H1 (cell line): ENCODE measurements around the gene DAPK3. TPM values are rescaled to one million over a fixed set of nuclear protein-coding genes. Genes with fewer than 3 reads are reported as not detected.
"Not testable (repeated sequence)": the region's sequence is repeated elsewhere in the genome, so short reads cannot be mapped to it uniquely, and the experiment has no call there.

Experiments
- CTCF ChIA-PET: fragments of 300-600 bp; sonication (Branson Sonifier 250); formaldehyde crosslinking; loops from one replicate; lab custom pipeline; 2021; ENCODE audit not compliant: partially characterized antibody; lab: Charles Lee
- POLR2A ChIA-PET: fragments of 300-600 bp; sonication (Branson Sonifier 250); formaldehyde crosslinking; loops from one replicate; lab custom pipeline; 2021; ENCODE audit warnings: inconsistent platforms; ENCODE audit not compliant: partially characterized antibody; lab: Charles Lee
- DNase-seq, 2 experiments: peaks; one replicate each; pipeline versions ENCODE4 v3.0.0 to v3.0.0-alpha.2; 2010 to 2022; ENCODE audit warnings: low spot score in 2 of 2, low read depth in 1 of 2, mixed read lengths in 1 of 2
- FAIRE-seq: peaks from 2 replicates; lab custom pipeline; 2011; peaks lifted over from hg19 to GRCh38; lab: Jason Lieb, UNC
- H2AFZ ChIP-seq: 2 replicates; pipeline ENCODE4 v1.8.1; 2012; ENCODE audit warnings: low read length, inconsistent platforms
- H2AK5ac ChIP-seq: 2 replicates; pipeline ENCODE4 v1.6.1; 2013; ENCODE audit warnings: low read depth, low read length
- H2BK120ac ChIP-seq: replicated peaks from 2 replicates; pipeline ENCODE3; 2013; ENCODE audit warnings: low read depth, low read length, inconsistent platforms
- H2BK12ac ChIP-seq: 2 replicates; pipeline ENCODE4 v1.6.1; 2013; ENCODE audit warnings: low read depth, low read length
- H2BK15ac ChIP-seq: 2 replicates; pipeline ENCODE4 v1.6.1; 2013; ENCODE audit warnings: low read length
- H2BK20ac ChIP-seq: 2 replicates; pipeline ENCODE4 v1.6.1; 2013; ENCODE audit warnings: low read length
- H2BK5ac ChIP-seq: 2 replicates; pipeline ENCODE4 v1.6.1; 2013; ENCODE audit warnings: low read depth, low read length
- H3K14ac ChIP-seq: 2 replicates; pipeline ENCODE4 v1.6.1; 2013; ENCODE audit warnings: inconsistent platforms; ENCODE audit not compliant: insufficient read length
- H3K18ac ChIP-seq: 2 replicates; pipeline ENCODE4 v1.6.1; 2013; ENCODE audit warnings: low read length; ENCODE audit errors: extremely low read depth
- H3K23ac ChIP-seq: 2 replicates; pipeline ENCODE4 v1.6.1; 2013; ENCODE audit warnings: inconsistent platforms; ENCODE audit not compliant: insufficient read length
- H3K23me2 ChIP-seq: 2 replicates; pipeline ENCODE4 v1.6.1; 2013; ENCODE audit warnings: low read depth, low read length
- H3K27ac ChIP-seq: 2 replicates; pipeline ENCODE4 v1.6.1; 2011; ENCODE audit warnings: low read depth, low read length, inconsistent platforms
- H3K27me3 ChIP-seq, 4 experiments: replicated peaks in 1 of 4; 1 replicate in 1 of 4; 2 replicates in 3 of 4; pipeline versions ENCODE4 v1.6.1 to v1.8.1; 2011 to 2013; ENCODE audit warnings: low read length in 3 of 4, mild to moderate bottlenecking in 3 of 4, inconsistent platforms in 2 of 4, mixed read lengths in 2 of 4, moderate library complexity in 1 of 4; ENCODE audit not compliant: control insufficient read depth in 3 of 4, insufficient read depth in 3 of 4; ENCODE audit errors: extremely low read depth in 1 of 4
- H3K36me3 ChIP-seq, 4 experiments: 2 replicates each; pipeline versions ENCODE4 v1.6.1 to v1.8.1; 2011 to 2013; ENCODE audit warnings: mild to moderate bottlenecking in 4 of 4, low read length in 3 of 4, moderate library complexity in 2 of 4, control low read depth in 1 of 4, inconsistent platforms in 1 of 4; ENCODE audit not compliant: insufficient read depth in 4 of 4, control insufficient read depth in 2 of 4
- H3K4ac ChIP-seq: replicated peaks from 2 replicates; pipeline ENCODE3; 2013; ENCODE audit warnings: low read length, low read depth, mixed read lengths, inconsistent platforms; ENCODE audit not compliant: insufficient read length
- H3K4me1 ChIP-seq, 4 experiments: replicated peaks in 1 of 4; 1 replicate in 1 of 4; 2 replicates in 3 of 4; pipeline versions ENCODE4 v1.6.1 to v1.8.1; 2011 to 2013; ENCODE audit warnings: low read length in 3 of 4, inconsistent platforms in 2 of 4, mixed read lengths in 1 of 4; ENCODE audit not compliant: insufficient read depth in 4 of 4, control insufficient read depth in 3 of 4
- H3K4me2 ChIP-seq, 2 experiments: 2 replicates each; pipeline versions ENCODE4 v1.6.1 to v1.8.1; 2011 to 2013; ENCODE audit warnings: low read depth in 2 of 2, low read length in 2 of 2, control low read depth in 1 of 2, inconsistent platforms in 1 of 2, mild to moderate bottlenecking in 1 of 2; ENCODE audit not compliant: insufficient read depth in 1 of 2
- H3K4me3 ChIP-seq, 4 experiments: fragments of 200-600, 300-600 bp in 1 of 4; sonication (generic), shearing (Covaris generic), sonication (Bioruptor Twin) in 1 of 4; 2 replicates each; pipeline versions ENCODE4 v1.5.1 to v1.8.1; 2011 to 2016; ENCODE audit warnings: low read length in 4 of 4, low read depth in 3 of 4, control low read depth in 2 of 4, inconsistent platforms in 2 of 4, mild to moderate bottlenecking in 2 of 4, mixed read lengths in 1 of 4, moderate library complexity in 1 of 4; ENCODE audit not compliant: insufficient read depth in 2 of 4; ENCODE audit errors: extremely low read depth in 1 of 4
- H3K56ac ChIP-seq: replicated peaks from 2 replicates; pipeline ENCODE3; 2013; ENCODE audit warnings: low read depth, mild to moderate bottlenecking, mixed read lengths, low read length, inconsistent platforms; ENCODE audit not compliant: insufficient read length
- H3K79me1 ChIP-seq: 2 replicates; pipeline ENCODE4 v1.6.1; 2013; ENCODE audit warnings: low read depth, low read length, control low read depth
- H3K79me2 ChIP-seq, 2 experiments: 2 replicates each; pipeline versions ENCODE4 v1.6.1 to v1.8.1; 2012 to 2013; ENCODE audit warnings: low read length in 2 of 2, mild to moderate bottlenecking in 2 of 2, inconsistent platforms in 1 of 2; ENCODE audit not compliant: insufficient read depth in 2 of 2, control insufficient read depth in 1 of 2
- H3K9ac ChIP-seq, 4 experiments: replicated peaks in 1 of 4; 1 replicate in 1 of 4; 2 replicates in 3 of 4; pipeline versions ENCODE4 v1.6.1 to v1.8.1; 2011 to 2013; ENCODE audit warnings: low read depth in 3 of 4, low read length in 3 of 4, control low read depth in 2 of 4, mild to moderate bottlenecking in 2 of 4, moderate library complexity in 2 of 4, inconsistent platforms in 1 of 4; ENCODE audit errors: extremely low read depth in 1 of 4
- H3K9me3 ChIP-seq, 2 experiments: 2 replicates each; pipeline versions ENCODE4 v1.6.1 to v1.8.1; 2012 to 2013; ENCODE audit warnings: mild to moderate bottlenecking in 2 of 2, moderate library complexity in 2 of 2, control low read depth in 1 of 2, inconsistent platforms in 1 of 2, low read depth in 1 of 2, low read length in 1 of 2, mixed read lengths in 1 of 2; ENCODE audit not compliant: insufficient read depth in 2 of 2
- H4K20me1 ChIP-seq, 2 experiments: replicated peaks in 1 of 2; 2 replicates each; pipeline versions ENCODE3 to v1.8.1; 2011 to 2013; ENCODE audit warnings: inconsistent platforms in 2 of 2, low read length in 2 of 2, mild to moderate bottlenecking in 1 of 2; ENCODE audit not compliant: insufficient read depth in 2 of 2, control insufficient read depth in 1 of 2
- H4K5ac ChIP-seq: 2 replicates; pipeline ENCODE4 v1.6.1; 2013; ENCODE audit warnings: low read length, low read depth, mixed read lengths, inconsistent platforms; ENCODE audit not compliant: insufficient read length
- H4K8ac ChIP-seq: 2 replicates; pipeline ENCODE4 v1.8.0; 2013; ENCODE audit warnings: mild to moderate bottlenecking, moderate library complexity, low read length, inconsistent platforms; ENCODE audit not compliant: insufficient read depth; ENCODE audit errors: extremely low read depth
- H4K91ac ChIP-seq: replicated peaks from 2 replicates; pipeline ENCODE3; 2013; ENCODE audit warnings: low read length, mixed read lengths, inconsistent platforms; ENCODE audit not compliant: insufficient read length
- WGBS, 2 experiments: shearing (Covaris generic) in 1 of 2; methylation state at CpG; one replicate each; pipeline versions ENCODE4 v1.1.6 to v1.1.7; 2013 to 2015; ENCODE audit warnings: low lambda C conversion rate in 2 of 2, mixed read lengths in 2 of 2, inconsistent platforms in 1 of 2, low coverage in 1 of 2, missing lambda C conversion rate in 1 of 2; ENCODE audit not compliant: insufficient replicate concordance in 2 of 2, insufficient coverage in 1 of 2, insufficient read length in 1 of 2; ENCODE audit errors: extremely low coverage in 1 of 2, missing lambda C conversion rate in 1 of 2; 5-methylcytosine and 5-hydroxymethylcytosine counted together
- polyA plus RNA-seq, 7 experiments: library from polyadenylated mRNA; depleted of rRNA in 3 of 7; stranded (reverse) in 5 of 7; unstranded in 2 of 7; fragments of >200 nt in 5 of 7; fragments of 200-250 nt in 2 of 7; gene quantifications; 1 replicate in 5 of 7; 2 replicates in 1 of 7; 4 replicates in 1 of 7; pipeline versions ENCODE4 v1.2.1 to v1.2.3, GENCODE V29; 2011 to 2013; ENCODE audit warnings: missing spikeins in 2 of 7, mixed read lengths in 2 of 7
- total RNA-seq: library from RNA; stranded (reverse); fragmentation: NEBNext Ultra II Directional; extraction: Animal tissue kit (Norgen Biotek cat#: 25700); gene quantifications from 2 replicates; pipeline ENCODE4 v1.2.1, GENCODE V29; 2021

Gene DAPK3
- total and polyA plus RNA-seq, 2 of the 8 experiments (the other 6 are each of a cell fraction or from before 2014, with no cell fraction given) = 53.2 to 78.1 TPM

- H3K18ac ChIP-seq, H3K27ac ChIP-seq, H3K4me3 ChIP-seq, H4K5ac ChIP-seq, H4K20me1 ChIP-seq, H3K4me2 ChIP-seq, CTCF ChIA-PET, H2BK5ac ChIP-seq, DNase-seq, H3K79me2 ChIP-seq, H3K23me2 ChIP-seq, H3K14ac ChIP-seq, H3K9ac ChIP-seq, H2BK12ac ChIP-seq, H3K27me3 ChIP-seq, H2BK120ac ChIP-seq, H4K8ac ChIP-seq, FAIRE-seq, H3K79me1 ChIP-seq, H3K9me3 ChIP-seq, H3K23ac ChIP-seq, H2AK5ac ChIP-seq, H2BK15ac ChIP-seq, H4K91ac ChIP-seq, H2AFZ ChIP-seq, H3K56ac ChIP-seq, H3K4me1 ChIP-seq, H2BK20ac ChIP-seq, H3K4ac ChIP-seq: not testable (repeated sequence)
- 92% methylated on average over 8 of the region's 22 CpGs; no CpG with 5 or more reads in 1 of the 2 experiments for WGBS, 2 experiments
- H3K36me3 ChIP-seq = peaks cover 0 to 20% (median 6%) of the 10 kb centered on the region in 4 experiments; a peak in 3 of 8 replicates
- POLR2A ChIA-PET = interaction anchor here (1.0 to 1.8 kb wide), 3 partner anchors 16 to 47 kb away, joined by 3 to 8 read pairs (median 5); partner anchors contain the start of gene EEF2
Observed at GRCh38 chr19:3938300-3938950, 32.5 kb downstream of the DAPK3 start.
